Measurements from ENCODE around the gene TMEM150B.
"Not testable (repeated sequence)": the region's sequence is repeated elsewhere in the genome, so short reads cannot be mapped to it uniquely, and the experiment has no call there.

Gene TMEM150B

GRCh38 chr19:55329791-55330190, 4.7 kb upstream of the TMEM150B start:
- H3K9me3 Mint-ChIP-seq; H3K4me3 Mint-ChIP-seq; ATAC-seq; H3K4me1 Mint-ChIP-seq; DNase-seq; H3K27ac Mint-ChIP-seq; H3K36me3 Mint-ChIP-seq (ENCODE audit: low read depth): not testable (repeated sequence)
- H3K27me3 Mint-ChIP-seq: peaks cover 11% of the 10 kb centered on the region

- not testable (repeated sequence) for H3K9me3 Mint-ChIP-seq; H3K27me3 Mint-ChIP-seq; H3K4me1 Mint-ChIP-seq; DNase-seq; H3K4me3 Mint-ChIP-seq; H3K27ac Mint-ChIP-seq; H3K36me3 Mint-ChIP-seq (ENCODE audit: low read depth); ATAC-seq
These were observed 3.7 kb upstream of the TMEM150B start for GRCh38 chr19:55328774-55329318.

- DNase-seq (no peak), ATAC-seq (no peak)
- Mint-ChIP-seq H3K4me3 (no peak overlapping the region), H3K36me3 (ENCODE audit: low read depth) (no peaks in the 10 kb centered on the region), H3K9me3 (no peaks in the 10 kb centered on the region), H3K27me3 (peaks cover 10% of the 10 kb centered on the region), H3K4me1 (no peaks in the 10 kb centered on the region), H3K27ac (no peak overlapping the region)
These were observed 479 bp downstream of the TMEM150B start for GRCh38 chr19:55324662-55325061.

GRCh38 chr19:55322204-55322885, 2.8 kb downstream of the TMEM150B start:
- ATAC-seq (no peak), DNase-seq (no peak)
- Mint-ChIP-seq H3K27ac (no peak overlapping the region), H3K9me3 (no peaks in the 10 kb centered on the region), H3K27me3 (peaks cover 10% of the 10 kb centered on the region), H3K4me1 (no peaks in the 10 kb centered on the region), H3K4me3 (no peak overlapping the region), H3K36me3 (ENCODE audit: low read depth) (no peaks in the 10 kb centered on the region)

GRCh38 chr19:55321466-55322137, 3.5 kb downstream of the TMEM150B start:
- no peaks in the 10 kb centered on the region for H3K4me1 Mint-ChIP-seq

GRCh38 chr19:55320844-55321419, 4.2 kb downstream of the TMEM150B start:
- ATAC-seq (no peak), DNase-seq (no peak)
- no peak overlapping the region for H3K27ac Mint-ChIP-seq
- H3K4me3 Mint-ChIP-seq: no peak overlapping the region
- H3K27me3 Mint-ChIP-seq: peaks cover 10% of the 10 kb centered on the region
- no peaks in the 10 kb centered on the region for H3K36me3 Mint-ChIP-seq (ENCODE audit: low read depth)
- H3K4me1 Mint-ChIP-seq: no peaks in the 10 kb centered on the region
- no peaks in the 10 kb centered on the region for H3K9me3 Mint-ChIP-seq

More at GRCh38 chr19:55321466-55322137, 3.5 kb downstream of the TMEM150B start:
- no peak for DNase-seq
- Mint-ChIP-seq H3K27ac (no peak overlapping the region), H3K9me3 (no peaks in the 10 kb centered on the region), H3K36me3 (ENCODE audit: low read depth) (no peaks in the 10 kb centered on the region), H3K4me3 (no peak overlapping the region), H3K27me3 (peaks cover 10% of the 10 kb centered on the region)
- no peak for ATAC-seq

GRCh38 chr19:55319785-55320184, 5.4 kb downstream of the TMEM150B start:
- Mint-ChIP-seq H3K36me3 (ENCODE audit: low read depth) (no peaks in the 10 kb centered on the region), H3K9me3 (no peaks in the 10 kb centered on the region), H3K4me3 (no peak overlapping the region), H3K27me3 (peaks cover 10% of the 10 kb centered on the region), H3K4me1 (no peaks in the 10 kb centered on the region), H3K27ac (no peak overlapping the region)
- ATAC-seq: no peak
- no peak for DNase-seq

GRCh38 chr19:55316646-55317045, 8.5 kb downstream of the TMEM150B start:
- H3K9me3 Mint-ChIP-seq: no peaks in the 10 kb centered on the region
- H3K36me3 Mint-ChIP-seq (ENCODE audit: low read depth): no peaks in the 10 kb centered on the region
- H3K4me3 Mint-ChIP-seq: no peak overlapping the region
- no peak for ATAC-seq
- DNase-seq: no peak
- no peaks in the 10 kb centered on the region for H3K4me1 Mint-ChIP-seq
- peaks cover 2% of the 10 kb centered on the region for H3K27me3 Mint-ChIP-seq
- no peak overlapping the region for H3K27ac Mint-ChIP-seq

GRCh38 chr19:55315956-55316525, 9.1 kb downstream of the TMEM150B start:
- no peaks in the 10 kb centered on the region for H3K36me3 Mint-ChIP-seq (ENCODE audit: low read depth)
- no peak for ATAC-seq
- no peaks in the 10 kb centered on the region for H3K9me3 Mint-ChIP-seq
- no peaks in the 10 kb centered on the region for H3K4me1 Mint-ChIP-seq
- no peak overlapping the region for H3K4me3 Mint-ChIP-seq
- H3K27ac Mint-ChIP-seq: no peak overlapping the region
- no peak for DNase-seq
- no peaks in the 10 kb centered on the region for H3K27me3 Mint-ChIP-seq

- DNase-seq (no peak), ATAC-seq (peak; percentile 25)
- H3K4me3 Mint-ChIP-seq: no peak overlapping the region
- no peaks in the 10 kb centered on the region for H3K36me3 Mint-ChIP-seq (ENCODE audit: low read depth)
- H3K27ac Mint-ChIP-seq: no peak overlapping the region
- no peaks in the 10 kb centered on the region for H3K4me1 Mint-ChIP-seq
- no peaks in the 10 kb centered on the region for H3K9me3 Mint-ChIP-seq
- H3K27me3 Mint-ChIP-seq: no peaks in the 10 kb centered on the region
These were observed 10.7 kb downstream of the TMEM150B start for GRCh38 chr19:55314396-55314795.

- DNase-seq: no peak
- Mint-ChIP-seq H3K36me3 (ENCODE audit: low read depth) (no peaks in the 10 kb centered on the region), H3K4me1 (no peaks in the 10 kb centered on the region), H3K9me3 (no peaks in the 10 kb centered on the region), H3K27me3 (no peaks in the 10 kb centered on the region), H3K4me3 (no peak overlapping the region), H3K27ac (no peak overlapping the region)
- no peak for ATAC-seq
These were observed 12.3 kb downstream of the TMEM150B start for GRCh38 chr19:55312621-55313512.

GRCh38 chr19:55311797-55312196, 13.3 kb downstream of the TMEM150B start:
- no peaks in the 10 kb centered on the region for H3K27me3 Mint-ChIP-seq
- ATAC-seq (no peak), DNase-seq (no peak)
- H3K4me1 Mint-ChIP-seq: no peaks in the 10 kb centered on the region
- no peak overlapping the region for H3K4me3 Mint-ChIP-seq
- H3K36me3 Mint-ChIP-seq (ENCODE audit: low read depth): no peaks in the 10 kb centered on the region
- no peaks in the 10 kb centered on the region for H3K9me3 Mint-ChIP-seq
- no peak overlapping the region for H3K27ac Mint-ChIP-seq

- H3K36me3 Mint-ChIP-seq (ENCODE audit: low read depth): no peaks in the 10 kb centered on the region
- no peaks in the 10 kb centered on the region for H3K27me3 Mint-ChIP-seq
- no peak overlapping the region for H3K4me3 Mint-ChIP-seq
- H3K4me1 Mint-ChIP-seq: no peaks in the 10 kb centered on the region
- no peak for DNase-seq
- no peak overlapping the region for H3K27ac Mint-ChIP-seq
- H3K9me3 Mint-ChIP-seq: no peaks in the 10 kb centered on the region
- ATAC-seq: no peak
These were observed 13.7 kb downstream of the TMEM150B start for GRCh38 chr19:55311397-55311796.

GRCh38 chr19:55310498-55310897, 14.6 kb downstream of the TMEM150B start:
- no peak overlapping the region for H3K4me3 Mint-ChIP-seq
- ATAC-seq (no peak), DNase-seq (no peak)
- peaks cover 1% of the 10 kb centered on the region for H3K4me1 Mint-ChIP-seq
- no peaks in the 10 kb centered on the region for H3K36me3 Mint-ChIP-seq (ENCODE audit: low read depth)
- no peaks in the 10 kb centered on the region for H3K9me3 Mint-ChIP-seq
- no peaks in the 10 kb centered on the region for H3K27me3 Mint-ChIP-seq
- H3K27ac Mint-ChIP-seq: no peak overlapping the region
